Stimulated activated naive CD4-positive, alpha-beta T cell (primary cell): ENCODE measurements around the gene GNAQ.

Experiments used
- DNase-seq, 6 experiments: peaks; one replicate each; lab custom pipeline; 2025; lab: John Stamatoyannopoulos, UW

GNAQ gene

GRCh38 chr9:78003730-78004129, 27.9 kb downstream of the GNAQ start:
- DNase-seq, result no peak

DNA sequence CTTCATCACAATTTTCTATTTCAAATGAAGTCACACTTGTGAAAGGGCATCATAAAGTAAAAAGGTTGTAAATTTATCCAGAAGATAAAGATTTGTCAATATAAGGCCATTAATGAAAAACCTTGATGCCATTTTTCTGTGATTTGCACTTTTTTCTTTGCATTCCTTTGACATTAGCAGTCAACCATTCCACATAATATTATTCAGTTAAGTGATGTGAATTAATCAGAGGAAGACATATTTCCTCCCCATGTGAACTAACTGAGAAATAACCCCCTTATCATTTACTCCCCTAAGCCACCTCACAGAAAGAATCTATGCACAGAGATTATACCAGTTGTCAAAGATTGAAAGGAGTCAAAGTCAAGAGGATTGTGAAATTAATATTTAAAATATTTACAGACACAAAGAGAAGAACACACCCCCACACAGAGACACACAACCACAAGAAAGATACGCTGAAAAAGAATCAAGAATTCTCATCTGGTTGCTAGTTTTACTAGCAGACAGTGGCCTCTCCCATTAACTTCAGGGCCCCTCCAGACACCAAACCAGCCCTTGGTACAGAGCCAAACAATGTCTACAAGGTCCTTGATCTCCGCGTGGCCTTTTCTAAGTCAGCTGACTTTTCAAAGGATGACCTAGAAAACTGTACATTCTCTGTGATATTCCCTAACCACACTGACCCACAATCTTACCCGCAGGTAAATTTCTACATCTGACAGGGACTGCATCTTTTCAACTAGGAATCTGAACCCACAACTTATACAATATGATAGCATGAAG, 29.5 kb downstream of the GNAQ start:
- no peak for DNase-seq

DNA sequence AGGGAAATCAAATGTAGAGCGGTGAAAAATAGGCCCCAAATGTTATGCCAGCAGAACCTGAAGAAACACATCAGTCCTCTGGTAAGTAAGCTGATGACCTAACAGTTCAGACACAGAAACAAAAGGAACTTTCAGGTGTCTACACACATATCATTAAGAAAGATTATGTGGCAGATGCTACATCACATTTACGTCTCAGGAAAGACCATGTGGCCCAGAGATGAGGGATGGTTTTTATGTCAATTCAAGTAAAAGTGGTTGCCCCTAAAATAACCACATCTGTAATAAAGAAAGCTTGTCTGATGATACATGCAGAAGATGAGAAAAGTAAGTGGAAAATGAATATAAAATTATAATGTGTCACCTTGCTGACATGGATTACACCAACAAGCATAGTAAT, 31.4 kb downstream of the GNAQ start:
- DNase-seq, result no peak

DNA sequence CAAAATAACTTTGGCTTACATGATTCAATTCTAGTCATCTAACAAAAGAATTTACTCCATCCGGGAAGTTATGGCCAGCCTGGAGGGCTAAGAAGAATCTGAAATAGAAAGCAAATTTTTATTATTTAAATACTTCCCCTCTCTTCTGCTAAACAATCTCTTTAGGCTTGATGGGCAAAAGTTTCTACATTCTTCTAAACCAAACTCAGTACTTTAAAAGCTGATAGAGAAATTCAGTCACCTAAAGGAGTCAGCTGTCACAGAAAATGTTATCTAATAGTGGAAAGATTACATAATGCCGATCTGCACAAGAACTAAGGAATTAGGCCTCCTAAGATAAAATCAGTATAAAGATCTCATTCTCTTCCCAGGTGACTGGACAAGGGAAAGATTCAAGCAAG, 32.4 kb downstream of the GNAQ start:
- no peak for DNase-seq

DNA sequence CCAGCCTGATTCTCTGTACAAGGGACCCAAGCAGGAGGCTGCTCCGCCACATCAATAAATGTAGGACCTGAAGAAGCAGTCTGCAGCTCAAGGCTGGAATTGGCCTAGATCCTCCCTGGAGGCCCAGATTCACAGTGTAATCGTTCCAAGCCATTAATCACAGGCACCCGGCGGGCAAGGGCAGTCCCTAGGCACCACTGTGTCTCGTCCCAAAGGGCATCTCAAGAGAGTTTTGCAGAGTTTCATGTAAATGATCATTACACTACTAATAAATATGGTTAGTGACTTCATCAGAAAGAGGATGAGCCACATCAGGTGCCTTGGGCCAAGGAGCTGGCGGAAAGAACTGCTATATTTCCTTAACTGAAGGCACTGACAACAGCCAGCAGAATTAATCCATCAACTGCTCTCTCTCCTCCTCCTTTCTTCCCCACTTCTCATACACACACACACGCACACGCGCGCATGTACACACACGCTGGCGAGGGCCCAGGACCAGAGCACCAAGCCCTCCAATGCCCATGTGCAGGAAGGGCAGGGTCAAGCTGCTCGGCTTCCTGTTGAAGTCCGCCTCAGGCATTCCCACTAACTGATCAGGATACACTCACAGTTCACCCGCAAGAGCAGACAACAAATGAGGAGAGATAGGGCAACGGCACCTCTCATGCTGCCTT, 33.9 kb downstream of the GNAQ start:
- DNase-seq, result no peak

- DNase-seq, result no peak
These were observed 34.9 kb downstream of the GNAQ start for GRCh38 chr9:77996696-77997095.

DNA sequence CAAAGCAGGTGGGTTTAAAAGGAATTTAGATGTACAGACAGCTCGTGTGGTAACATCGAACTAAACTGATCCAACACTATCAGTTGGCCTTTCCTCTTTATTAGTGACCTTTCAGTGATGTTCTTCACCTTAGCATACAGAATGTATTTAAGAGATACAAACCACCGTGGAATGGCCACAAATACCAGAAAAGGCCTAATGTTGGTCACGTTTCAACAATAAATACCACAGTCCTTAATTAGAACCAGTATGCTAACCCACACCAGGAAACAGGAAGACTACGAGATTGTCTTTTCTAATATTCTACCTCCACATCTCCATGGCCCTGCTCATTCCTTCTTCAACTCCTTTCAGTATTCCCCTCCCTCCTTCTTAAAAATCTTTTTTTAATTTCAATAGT, 40.4 kb downstream of the GNAQ start:
- DNase-seq, result no peak

GRCh38 chr9:77989909-77990308, 41.7 kb downstream of the GNAQ start:
- DNase-seq, result no peak

DNA sequence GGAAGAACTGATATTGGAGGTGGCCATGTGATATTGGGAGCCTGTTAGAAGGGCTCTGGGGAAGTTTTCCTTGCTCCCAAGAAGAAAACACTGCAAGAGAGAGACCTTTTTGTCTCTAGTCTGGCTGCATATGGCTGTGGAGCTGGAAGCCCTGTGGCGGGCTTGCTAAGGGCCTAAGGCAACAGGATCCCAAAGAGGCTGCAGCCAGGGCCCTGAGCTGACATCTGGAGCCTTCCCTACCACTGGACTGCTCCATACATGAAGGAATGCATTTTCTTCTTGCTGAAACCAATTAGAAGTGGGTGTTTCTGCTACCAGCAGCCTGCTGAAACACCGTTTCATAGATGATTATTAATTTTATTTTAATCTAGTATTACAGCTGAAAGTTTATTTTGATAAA, 42.2 kb downstream of the GNAQ start:
- no peak for DNase-seq

DNA sequence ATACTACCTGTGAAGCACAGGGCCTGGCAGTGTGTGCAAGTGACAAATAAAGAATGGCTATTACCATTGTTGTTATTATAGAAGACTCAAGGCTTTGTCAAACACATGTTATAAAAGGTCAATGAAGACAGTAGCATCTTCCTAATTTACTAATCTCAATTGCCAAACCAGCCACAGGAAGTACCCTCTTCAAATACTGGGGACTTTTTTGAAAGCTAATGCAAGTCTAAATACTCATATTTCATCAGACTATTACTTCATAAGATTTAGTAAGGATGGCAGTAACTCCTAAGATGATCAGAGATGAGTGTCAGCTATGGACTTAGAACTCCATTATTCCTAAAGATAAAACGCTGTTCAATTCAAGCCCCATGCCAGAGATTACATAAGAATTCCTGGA, 43.0 kb downstream of the GNAQ start:
- DNase-seq, result no peak

- no peak for DNase-seq
These were observed 43.6 kb downstream of the GNAQ start for GRCh38 chr9:77987880-77988525.

- no peak for DNase-seq
These were observed 44.4 kb downstream of the GNAQ start for GRCh38 chr9:77987081-77987656.

GRCh38 chr9:77985996-77986395, 45.6 kb downstream of the GNAQ start:
- no peak for DNase-seq

- no peak for DNase-seq
These were observed 48.3 kb downstream of the GNAQ start for GRCh38 chr9:77983320-77983662.

DNA sequence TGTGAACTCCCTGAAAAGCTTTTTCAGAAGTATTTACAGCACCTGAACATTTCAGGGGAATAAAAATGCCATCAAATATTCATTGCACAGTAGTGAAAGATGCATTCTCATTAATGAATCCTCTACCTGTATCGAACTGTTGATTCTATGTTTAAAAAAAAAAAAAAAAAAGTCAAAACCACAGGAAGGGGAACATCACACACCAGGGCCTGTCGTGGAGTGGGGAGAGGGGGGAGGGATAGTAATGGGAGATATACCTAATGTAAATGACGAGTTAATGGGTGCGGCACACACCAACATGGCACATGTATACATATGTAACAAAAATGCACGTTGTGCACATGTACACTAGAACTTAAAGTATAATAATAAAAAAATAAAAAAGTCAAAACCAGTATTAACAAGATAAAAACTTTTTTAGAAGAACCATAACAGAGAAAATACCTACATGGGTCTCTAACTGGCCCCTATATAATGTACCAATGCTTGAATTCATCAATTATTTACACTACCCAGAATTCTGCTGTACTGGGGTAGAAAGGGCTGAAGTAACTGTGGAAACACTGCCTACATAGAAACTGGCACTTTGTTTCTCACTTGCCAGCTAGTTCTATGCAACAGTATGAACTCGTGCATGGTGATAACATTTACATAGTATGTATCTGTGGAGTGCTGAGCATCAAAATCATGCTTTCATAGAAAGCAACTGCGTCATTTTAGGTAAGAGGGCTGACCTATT, 48.9 kb downstream of the GNAQ start:
- DNase-seq, result peak in 3 of 6 experiments; percentile 1 to 14 (median 4)

- no peak for DNase-seq
These were observed 49.7 kb downstream of the GNAQ start for GRCh38 chr9:77981907-77982306.

DNA sequence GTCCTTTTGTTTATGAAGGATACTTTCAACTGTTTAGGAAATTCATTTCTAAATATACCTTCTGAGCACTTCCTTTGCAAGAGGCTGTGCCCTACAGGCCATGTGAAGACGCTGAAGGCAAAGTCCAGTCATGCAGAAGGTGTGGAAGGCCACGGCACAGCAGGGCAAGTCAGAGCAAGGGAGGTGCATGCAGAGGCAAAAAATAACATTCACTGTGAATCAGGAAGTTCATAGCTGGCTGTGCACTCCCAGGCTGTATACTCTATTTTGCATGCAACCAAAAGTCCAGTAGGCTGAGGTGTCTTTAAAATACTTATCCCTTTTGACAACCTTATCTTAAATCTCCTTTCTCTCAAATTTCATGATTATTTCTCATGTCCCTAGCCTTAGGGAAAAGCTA, 50.3 kb downstream of the GNAQ start:
- DNase-seq, result no peak

DNA sequence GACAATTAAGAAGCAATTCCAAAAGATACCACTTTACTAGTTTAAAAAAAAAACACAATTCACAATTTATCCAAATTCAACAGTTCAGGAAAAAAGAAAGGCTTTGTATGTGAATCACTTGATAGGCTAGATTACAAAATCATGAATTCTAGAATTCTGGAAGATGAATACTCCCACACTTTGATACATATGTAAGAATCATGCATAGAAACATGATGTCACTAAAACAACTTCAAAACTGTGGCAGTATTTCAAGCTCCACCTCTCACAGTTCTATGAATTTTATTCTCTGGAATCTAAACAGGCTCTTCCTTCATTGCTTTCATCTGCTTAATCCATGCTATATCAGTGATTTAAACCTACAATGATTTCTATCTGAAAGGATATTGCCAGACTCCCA, 51.0 kb downstream of the GNAQ start:
- no peak for DNase-seq

DNA sequence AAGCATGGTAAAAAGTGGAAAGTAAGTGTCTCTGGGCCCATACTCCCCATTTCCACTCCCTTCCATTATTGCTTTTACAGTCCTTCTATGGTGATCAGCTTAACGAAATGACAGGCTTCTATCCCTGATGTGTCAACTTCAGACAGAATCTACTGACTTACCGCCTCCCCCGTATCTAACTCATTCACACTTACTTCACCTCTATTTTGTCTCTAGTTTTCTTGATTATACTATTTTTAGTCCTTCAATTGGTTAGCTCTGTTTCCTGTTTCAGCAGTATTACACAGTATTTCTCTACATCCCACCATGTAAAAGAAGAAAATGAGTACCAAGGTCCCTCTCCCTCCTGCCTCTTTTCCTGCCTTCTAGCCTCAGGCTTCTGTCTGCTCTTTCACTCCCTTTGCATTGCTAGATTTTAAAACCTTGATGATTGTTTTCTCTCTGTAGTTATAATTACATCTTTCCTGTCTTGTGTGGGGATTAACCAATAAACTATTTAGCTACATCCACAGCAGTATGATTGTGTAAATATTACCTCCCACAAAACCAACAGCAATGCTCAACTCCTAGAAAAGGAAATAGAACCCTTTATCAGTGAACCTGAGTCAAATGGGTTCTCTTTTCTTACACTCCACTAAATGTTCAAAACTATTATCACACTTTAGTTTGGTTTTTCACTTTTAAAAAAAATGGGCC, 53.4 kb downstream of the GNAQ start:
- DNase-seq, result no peak

- DNase-seq, result peak in 5 of 6 experiments; percentile 13 to 51 (median 29)
These were observed 54.4 kb downstream of the GNAQ start for GRCh38 chr9:77977210-77977611.

- no peak for DNase-seq
These were observed 55.8 kb downstream of the GNAQ start for GRCh38 chr9:77975806-77976205.

- no peak for DNase-seq
These were observed 56.6 kb downstream of the GNAQ start for GRCh38 chr9:77975036-77975435.
